Duodenal mucosa (tissue), 2 donors: ENCODE measurements around the gene CHP2.

Source experiments
- H3K27ac ChIP-seq: one replicate; pipeline ENCODE4 v1.7.0; 2013; ENCODE audit warnings: low read depth, low read length
- H3K27me3 ChIP-seq, 2 donors: one replicate each; pipeline ENCODE4 v1.7.0; 2013; ENCODE audit warnings: low read length in 2 of 2, control low read depth in 1 of 2; ENCODE audit not compliant: insufficient read depth in 2 of 2, control insufficient read depth in 1 of 2
- H3K36me3 ChIP-seq, 2 donors: one replicate each; pipeline ENCODE4 v1.7.0; 2013; ENCODE audit warnings: low read length in 2 of 2, control low read depth in 1 of 2; ENCODE audit not compliant: insufficient read depth in 2 of 2, control insufficient read depth in 1 of 2
- H3K4me1 ChIP-seq, 2 donors: one replicate each; pipeline ENCODE4 v1.7.0; 2013; ENCODE audit warnings: low read length in 2 of 2, control low read depth in 1 of 2; ENCODE audit not compliant: insufficient read depth in 2 of 2, control insufficient read depth in 1 of 2
- H3K4me3 ChIP-seq, 2 donors: one replicate each; pipeline ENCODE4 v1.7.0; 2013; ENCODE audit warnings: low read length in 2 of 2, low read depth in 1 of 2
- H3K9ac ChIP-seq, 2 donors: one replicate each; pipeline ENCODE4 v1.7.0; 2013; ENCODE audit warnings: low read length in 2 of 2, low read depth in 1 of 2
- H3K9me3 ChIP-seq, 2 donors: one replicate each; pipeline ENCODE4 v1.7.0; 2013; ENCODE audit warnings: low read length in 2 of 2, control low read depth in 1 of 2; ENCODE audit not compliant: control insufficient read depth in 1 of 2

Gene CHP2

DNA sequence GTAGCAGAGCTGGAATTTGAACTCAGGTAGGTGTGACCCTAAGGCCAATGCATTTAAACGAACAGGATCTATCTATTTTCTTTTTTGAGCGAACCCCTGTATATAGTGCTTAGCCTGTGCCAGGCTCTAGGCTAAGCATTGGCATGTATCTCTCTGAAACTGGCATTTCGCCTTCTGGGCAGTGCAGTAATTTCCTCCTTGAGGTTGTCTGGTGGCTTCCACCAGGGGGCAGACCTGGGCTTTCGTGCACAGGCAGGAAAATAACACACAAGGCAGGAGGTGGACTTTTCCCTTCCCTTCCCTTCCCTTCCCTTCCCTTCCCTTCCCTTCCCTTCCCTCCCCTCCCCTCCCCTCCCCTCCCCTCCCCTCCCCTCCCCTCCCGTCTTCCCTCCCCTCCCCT, 46.6 kb downstream of the CHP2 start:
- H3K36me3 ChIP-seq: no peaks in the 10 kb centered on the region
- no peak overlapping the region for H3K9ac ChIP-seq
- H3K4me1 ChIP-seq: peaks cover 19 to 22% of the 10 kb centered on the region in 2 donors
- no peak overlapping the region for H3K4me3 ChIP-seq
- H3K9me3 ChIP-seq: no peaks in the 10 kb centered on the region
- H3K27ac ChIP-seq: no peak overlapping the region
- H3K27me3 ChIP-seq: no peaks in the 10 kb centered on the region

DNA sequence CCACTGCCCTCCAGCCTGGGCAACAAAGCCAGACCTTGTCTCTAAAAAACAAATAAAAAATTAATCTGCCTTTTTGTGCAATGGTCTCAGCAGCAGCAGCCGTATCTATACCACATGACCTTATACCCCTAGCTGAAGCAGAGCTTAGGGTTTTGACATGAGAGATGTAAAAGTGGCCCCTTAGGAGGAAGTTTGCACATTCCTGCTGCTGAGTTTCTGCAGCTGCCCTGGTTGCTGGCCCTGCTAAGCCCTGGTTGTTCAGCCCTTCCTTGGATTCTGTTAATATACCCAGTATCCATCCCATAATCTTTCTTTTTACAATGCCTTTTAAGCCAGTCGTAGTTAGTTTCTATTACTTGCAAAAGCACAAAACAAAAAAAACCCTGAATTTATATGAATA, 48.0 kb downstream of the CHP2 start:
- H3K27ac ChIP-seq: no peak overlapping the region
- H3K9ac ChIP-seq: no peak overlapping the region
- no peaks in the 10 kb centered on the region for H3K9me3 ChIP-seq

DNA sequence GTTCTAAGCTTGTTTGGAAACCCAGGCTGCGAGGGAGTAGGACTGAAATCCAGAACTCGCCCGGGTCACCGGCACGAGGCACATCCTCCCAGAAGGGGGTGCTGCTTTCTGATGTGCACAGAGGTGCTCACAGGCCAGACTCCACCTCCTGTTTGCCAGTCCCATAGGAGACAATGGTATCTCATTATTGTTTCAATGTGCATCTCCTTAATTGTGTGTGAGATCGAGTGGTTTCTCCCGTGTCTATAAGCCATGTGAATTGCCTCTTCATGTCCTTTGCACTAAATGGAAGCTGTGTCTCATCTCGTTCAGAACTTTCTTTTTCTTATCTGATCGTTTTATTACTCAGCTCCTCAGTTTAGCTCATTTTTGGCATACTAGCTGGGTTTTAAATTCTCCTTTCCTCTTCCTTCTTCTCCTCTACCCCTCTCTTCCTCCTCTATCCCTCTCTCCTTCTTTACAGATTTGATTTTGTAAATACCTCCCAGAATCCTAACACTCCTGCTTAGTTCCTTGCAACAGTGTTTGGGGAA, 48.8 kb downstream of the CHP2 start:
- peak overlapping the region; percentile 19 to 50 for H3K4me3 ChIP-seq
- H3K4me1 ChIP-seq: peaks cover 14 to 17% of the 10 kb centered on the region in 2 donors

More for the DNA sequence above, 48.0 kb downstream of the CHP2 start:
- no peaks in the 10 kb centered on the region for H3K36me3 ChIP-seq
- H3K4me3 ChIP-seq: no peak overlapping the region
- H3K4me1 ChIP-seq: peaks cover 14 to 17% of the 10 kb centered on the region in 2 donors
- no peaks in the 10 kb centered on the region for H3K27me3 ChIP-seq

GRCh38 chr16:23807028-23807427, 52.2 kb downstream of the CHP2 start:
- no peak overlapping the region for H3K27ac ChIP-seq

More for the DNA sequence above, 48.8 kb downstream of the CHP2 start:
- no peak overlapping the region for H3K9ac ChIP-seq
- no peaks in the 10 kb centered on the region for H3K36me3 ChIP-seq
- H3K27me3 ChIP-seq: no peaks in the 10 kb centered on the region
- no peaks in the 10 kb centered on the region for H3K9me3 ChIP-seq
- H3K27ac ChIP-seq: no peak overlapping the region

More at GRCh38 chr16:23807028-23807427, 52.2 kb downstream of the CHP2 start:
- Histone ChIP-seq H3K36me3 (no peaks in the 10 kb centered on the region), H3K4me3 (no peak overlapping the region), H3K4me1 (peaks cover 3 to 8% of the 10 kb centered on the region in 2 donors), H3K27me3 (no peaks in the 10 kb centered on the region), H3K9me3 (no peaks in the 10 kb centered on the region), H3K9ac (no peak overlapping the region)
